GM23248 (cell line): ENCODE measurements around the gene MTSS2. TPM values are rescaled to one million over a fixed set of nuclear protein-coding genes. Genes with fewer than 3 reads are reported as not detected.

Experiments
- DNase-seq: peaks from one replicate; pipeline ENCODE4 v3.0.0-alpha.2; 2015
- H2AFZ ChIP-seq: fragments of 200-600 bp; sonication (generic); 2 replicates; pipeline ENCODE4 v1.6.1; 2016; ENCODE audit warnings: antibody characterized with exemption
- H3F3A ChIP-seq: fragments of 200-600 bp; sonication (generic); 2 replicates; pipeline ENCODE4 v1.6.1; 2016; ENCODE audit warnings: mild to moderate bottlenecking, antibody characterized with exemption, mixed run types; ENCODE audit not compliant: insufficient read depth
- H3K27ac ChIP-seq: fragments of 200-600 bp; sonication (generic); 2 replicates; pipeline ENCODE4 v1.5.1; 2016; ENCODE audit warnings: mild to moderate bottlenecking
- H3K27me3 ChIP-seq: fragments of 200-600 bp; sonication (generic); replicated peaks from 2 replicates; pipeline ENCODE4 v1.6.1; 2016; ENCODE audit warnings: mild to moderate bottlenecking; ENCODE audit not compliant: insufficient read depth
- H3K36me3 ChIP-seq: fragments of 200-600 bp; sonication (generic); 2 replicates; pipeline ENCODE4 v1.6.1; 2016; ENCODE audit warnings: low read depth, mild to moderate bottlenecking
- H3K4me1 ChIP-seq: fragments of 200-600 bp; sonication (generic); 2 replicates; pipeline ENCODE4 v1.6.1; 2016; ENCODE audit warnings: mild to moderate bottlenecking; ENCODE audit not compliant: insufficient read depth
- H3K4me2 ChIP-seq: fragments of 200-600 bp; sonication (generic); one replicate; pipeline ENCODE4 v1.6.1; 2016; ENCODE audit warnings: mild to moderate bottlenecking; ENCODE audit not compliant: unreplicated experiment
- H3K4me3 ChIP-seq: fragments of 200-600 bp; sonication (generic); 2 replicates; pipeline ENCODE4 v1.5.1; 2016; ENCODE audit warnings: mild to moderate bottlenecking
- H3K79me2 ChIP-seq: fragments of 200-600 bp; sonication (generic); 2 replicates; pipeline ENCODE4 v1.6.1; 2016; ENCODE audit warnings: mild to moderate bottlenecking; ENCODE audit not compliant: insufficient read depth
- H3K9ac ChIP-seq: fragments of 200-600 bp; sonication (generic); 2 replicates; pipeline ENCODE4 v1.6.1; 2016; ENCODE audit warnings: mild to moderate bottlenecking
- H3K9me2 ChIP-seq: fragments of 200-600 bp; sonication (generic); 2 replicates; pipeline ENCODE4 v1.6.1; 2016; ENCODE audit warnings: mixed run types, mild to moderate bottlenecking, moderate library complexity; ENCODE audit not compliant: insufficient read depth
- H3K9me3 ChIP-seq: fragments of 200-600 bp; sonication (generic); one replicate; pipeline ENCODE4 v1.6.1; 2017; ENCODE audit warnings: low read depth
- H4K20me1 ChIP-seq: fragments of 200-600 bp; sonication (generic); 2 replicates; pipeline ENCODE4 v1.6.0; 2016; ENCODE audit not compliant: insufficient read depth
- EZH2 ChIP-seq: fragments of 200-600 bp; sonication (generic); IDR thresholded peaks from 2 replicates; pipeline ENCODE4 v1.6.1; 2018; ENCODE audit warnings: antibody characterized with exemption, mild to moderate bottlenecking; ENCODE audit not compliant: insufficient read depth, poor library complexity, severe bottlenecking
- EZH2phosphoT487 ChIP-seq: fragments of 200-600 bp; sonication (generic); IDR thresholded peaks from 2 replicates; pipeline ENCODE4 v1.6.1; 2018; ENCODE audit warnings: antibody characterized with exemption, moderate library complexity, mild to moderate bottlenecking, low read depth; ENCODE audit not compliant: insufficient read depth
- WGBS, 2 experiments: methylation state at CpG; one replicate each; pipeline ENCODE4 v1.1.6; 2015 to 2017; ENCODE audit warnings: low lambda C conversion rate in 2 of 2, low coverage in 1 of 2; ENCODE audit errors: missing lambda C conversion rate in 2 of 2; 5-methylcytosine and 5-hydroxymethylcytosine counted together
- in situ Hi-C: fragments of 300-500 bp; cut with MboI; formaldehyde crosslinking; loops from 2 replicates; pipeline ENCODE4 v1.15.0; 2020
- polyA plus RNA-seq: library from polyadenylated mRNA; unstranded; fragments of >200 nt; fragmentation: Nextera tagmentation; extraction: Ambion mirVana; gene quantifications from 2 replicates; pipeline ENCODE4 v1.2.1, GENCODE V29; 2016
- total RNA-seq: library from RNA; depleted of rRNA; stranded (reverse); fragments of >200 nt; shearing (Covaris generic); gene quantifications from 2 replicates; pipeline ENCODE4 v1.2.3, GENCODE V29; 2014

The MTSS2 gene
- total and polyA plus RNA-seq, 2 experiments from 2014 or later, result 0.44 to 23.7 TPM

DNA sequence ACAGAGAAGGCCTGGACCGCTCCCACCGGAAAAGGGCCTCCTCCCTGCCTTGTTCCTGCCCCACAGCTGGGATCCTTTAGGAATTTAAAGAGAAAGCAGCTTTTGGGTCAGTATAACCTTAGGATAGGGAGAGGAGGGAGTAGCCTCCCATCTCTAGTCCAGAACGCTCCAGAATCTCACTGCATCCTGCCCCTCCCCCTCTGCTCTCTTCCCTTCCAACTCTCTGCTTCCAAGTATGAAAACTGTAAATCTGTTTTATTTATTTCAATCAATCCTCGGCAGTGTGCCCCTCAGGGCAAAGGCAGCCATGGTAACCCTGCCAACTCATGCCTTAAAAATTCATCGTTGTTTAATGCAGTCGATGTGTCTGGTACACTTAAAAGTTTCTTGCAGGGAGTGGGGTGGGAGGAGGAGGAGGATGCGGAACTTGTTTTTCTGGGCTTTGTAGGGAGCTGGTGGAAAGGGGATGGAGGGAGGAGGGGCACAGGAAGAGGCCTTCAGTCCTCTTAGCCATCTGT is 21.2 kb upstream of the MTSS2 start:
- Histone ChIP-seq H3K27ac (peak overlapping the region; percentile 98), H2AFZ (peak overlapping the region; percentile 58), H3K36me3 (no peaks in the 10 kb centered on the region), H3F3A (peaks cover 21% of the 10 kb centered on the region), H3K79me2 (no peaks in the 10 kb centered on the region), H3K4me3 (peak overlapping the region; percentile 31), H3K9ac (peak overlapping the region; percentile 71), H3K27me3 (no peaks in the 10 kb centered on the region), H4K20me1 (no peaks in the 10 kb centered on the region), H3K9me2 (no peaks in the 10 kb centered on the region), H3K9me3 (no peaks in the 10 kb centered on the region), H3K4me1 (peaks cover 54% of the 10 kb centered on the region), H3K4me2 (peak overlapping the region; percentile 66)
- no peak for TF ChIP-seq EZH2
- TF ChIP-seq EZH2phosphoT487, result no peak
- peak; percentile 85 for DNase-seq
- WGBS, 2 experiments, result 7 to 8% methylated on average over 7 of the region's 7 CpGs
- in situ Hi-C loops, result no loop called here

- Histone ChIP-seq H4K20me1 (no peaks in the 10 kb centered on the region), H3K9me3 (no peaks in the 10 kb centered on the region), H3K79me2 (no peaks in the 10 kb centered on the region), H3K27ac (peak overlapping the region; percentile 98), H3K27me3 (no peaks in the 10 kb centered on the region), H3K4me1 (peaks cover 56% of the 10 kb centered on the region), H3F3A (peaks cover 28% of the 10 kb centered on the region), H3K36me3 (no peaks in the 10 kb centered on the region), H2AFZ (no peak overlapping the region), H3K9me2 (no peaks in the 10 kb centered on the region), H3K4me2 (peak overlapping the region; percentile 23), H3K9ac (peak overlapping the region; percentile 80), H3K4me3 (no peak overlapping the region)
- peak; percentile 88 for DNase-seq
- in situ Hi-C loops, result no loop called here
- TF ChIP-seq EZH2phosphoT487, result no peak
- no peak for TF ChIP-seq EZH2
- 50 to 63% methylated on average over 7 to 8 of the region's 8 CpGs for WGBS, 2 experiments
Observed at GRCh38 chr16:70705056-70705455, 19.2 kb upstream of the MTSS2 start.

DNA sequence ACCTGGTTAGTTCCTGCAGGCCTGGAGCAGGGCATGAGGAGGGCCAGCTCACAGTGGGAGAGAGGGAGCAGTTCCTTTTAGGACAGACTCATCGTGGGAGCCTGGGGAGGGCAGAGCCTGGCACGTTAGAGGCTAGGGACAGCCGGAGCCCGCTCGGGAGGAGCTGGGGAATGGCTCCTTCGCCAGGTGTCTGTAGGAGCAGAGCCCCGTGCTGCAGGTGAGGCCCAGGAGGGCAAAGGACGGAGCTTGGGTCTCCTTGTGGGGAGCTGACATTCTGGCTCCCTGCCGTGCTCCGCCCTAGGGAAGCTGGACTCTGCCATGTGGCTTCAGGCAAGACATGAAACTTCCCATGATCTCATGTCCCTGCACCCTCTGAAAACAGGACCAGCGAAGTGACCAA is 18.7 kb upstream of the MTSS2 start:
- peak overlapping the region; percentile 80 for H3K9ac ChIP-seq
- H3K4me2 ChIP-seq, result peak overlapping the region; percentile 23
- peaks cover 28% of the 10 kb centered on the region for H3F3A ChIP-seq
- peaks cover 56% of the 10 kb centered on the region for H3K4me1 ChIP-seq
- in situ Hi-C loops, result no loop called here
- H3K36me3 ChIP-seq, result no peaks in the 10 kb centered on the region
- H2AFZ ChIP-seq, result no peak overlapping the region
- no peaks in the 10 kb centered on the region for H3K9me3 ChIP-seq
- TF ChIP-seq EZH2phosphoT487, result no peak
- no peak for TF ChIP-seq EZH2
- no peaks in the 10 kb centered on the region for H3K27me3 ChIP-seq
- DNase-seq, result peak; percentile 62
- no peaks in the 10 kb centered on the region for H4K20me1 ChIP-seq
- no peaks in the 10 kb centered on the region for H3K9me2 ChIP-seq
- no peak overlapping the region for H3K4me3 ChIP-seq
- H3K27ac ChIP-seq, result peak overlapping the region; percentile 98
- H3K79me2 ChIP-seq, result no peaks in the 10 kb centered on the region
- 47 to 52% methylated on average over 11 of the region's 11 CpGs for WGBS, 2 experiments

GRCh38 chr16:70703835-70704381 is 18.1 kb upstream of the MTSS2 start:
- no peak overlapping the region for H2AFZ ChIP-seq
- H3K4me2 ChIP-seq, result peak overlapping the region; percentile 11

More at GRCh38 chr16:70703835-70704381, 18.1 kb upstream of the MTSS2 start:
- Histone ChIP-seq H3K4me1 (peaks cover 56% of the 10 kb centered on the region), H3K9ac (peak overlapping the region; percentile 80), H3K27ac (peak overlapping the region; percentile 98), H4K20me1 (no peaks in the 10 kb centered on the region), H3K9me3 (no peaks in the 10 kb centered on the region), H3F3A (peaks cover 28% of the 10 kb centered on the region), H3K36me3 (no peaks in the 10 kb centered on the region), H3K27me3 (no peaks in the 10 kb centered on the region), H3K9me2 (no peaks in the 10 kb centered on the region), H3K4me3 (no peak overlapping the region), H3K79me2 (no peaks in the 10 kb centered on the region)
- no peak for TF ChIP-seq EZH2
- DNase-seq, result no peak
- in situ Hi-C loops, result no loop called here
- 57 to 61% methylated on average over 5 to 6 of the region's 6 CpGs for WGBS, 2 experiments
